IPS DF 6.9 (cell line): ENCODE measurements around the gene KIAA1217.
A peak's percentile ranks its signal among the peaks of the same experiment; 100 is the strongest.

Experiments
- DNase-seq: peaks from one replicate; pipeline ENCODE4 v3.0.0-alpha.2; 2013; ENCODE audit warnings: low read depth, low spot score
- H3K27ac ChIP-seq: one replicate; pipeline ENCODE4 v1.5.1; 2013; ENCODE audit warnings: low read length, control low read depth
- H3K27me3 ChIP-seq: 2 replicates; pipeline ENCODE4 v1.6.1; 2013; ENCODE audit warnings: mild to moderate bottlenecking, low read length; ENCODE audit not compliant: control insufficient read depth, insufficient read depth
- H3K36me3 ChIP-seq: 2 replicates; pipeline ENCODE4 v1.6.1; 2013; ENCODE audit warnings: low read length; ENCODE audit not compliant: control insufficient read depth, insufficient read depth
- H3K4me1 ChIP-seq: 2 replicates; pipeline ENCODE4 v1.6.1; 2013; ENCODE audit warnings: low read length; ENCODE audit not compliant: control insufficient read depth, insufficient read depth
- H3K4me3 ChIP-seq: 2 replicates; pipeline ENCODE4 v1.5.1; 2013; ENCODE audit warnings: mild to moderate bottlenecking, low read length
- H3K9me3 ChIP-seq: 2 replicates; pipeline ENCODE4 v1.6.1; 2013; ENCODE audit warnings: low read length, inconsistent platforms; ENCODE audit not compliant: control insufficient read depth, insufficient read depth
- WGBS: extraction: QIAGEN DNeasy Blood & Tissue Kit; methylation state at CpG from one replicate; pipeline ENCODE4 v1.1.7; 2013; ENCODE audit warnings: mixed read lengths, missing lambda C conversion rate; ENCODE audit not compliant: insufficient read length, insufficient coverage; 5-methylcytosine and 5-hydroxymethylcytosine counted together

KIAA1217 gene

GRCh38 chr10:24381235-24382010 is 172.5 kb downstream of the KIAA1217 start:
- no peaks in the 10 kb centered on the region for H3K27me3 ChIP-seq
- no peaks in the 10 kb centered on the region for H3K36me3 ChIP-seq
- no peak overlapping the region for H3K27ac ChIP-seq
- no peak overlapping the region for H3K4me3 ChIP-seq
- no peak for DNase-seq
- no peaks in the 10 kb centered on the region for H3K9me3 ChIP-seq
- no CpG with 5 or more reads among the region's 9 CpGs for WGBS
- no peaks in the 10 kb centered on the region; the same call in 1 of the 2 replicates for H3K4me1 ChIP-seq

DNA sequence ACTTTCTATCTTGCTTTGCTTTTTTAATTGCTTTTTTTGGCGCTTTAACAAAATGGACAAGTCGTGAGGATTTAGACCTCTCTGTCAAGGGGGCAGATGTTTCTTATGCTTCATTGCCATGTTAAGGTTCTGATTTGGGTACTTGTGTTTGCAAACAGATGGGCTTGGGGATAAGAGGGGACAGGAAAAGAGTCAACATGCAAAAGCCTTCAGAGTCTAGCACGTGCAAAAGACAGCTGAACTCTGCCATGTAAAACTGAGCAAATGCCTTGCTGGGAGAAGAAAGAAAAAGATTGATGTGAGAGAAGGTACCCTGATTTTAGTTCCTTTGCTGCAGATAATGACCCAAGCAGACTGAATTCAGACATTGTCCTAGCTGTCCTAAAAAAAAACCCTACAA is 173.1 kb downstream of the KIAA1217 start:
- no peaks in the 10 kb centered on the region for H3K36me3 ChIP-seq
- H3K27ac ChIP-seq = no peak overlapping the region

GRCh38 chr10:24382596-24382978 is 173.6 kb downstream of the KIAA1217 start:
- no peak for DNase-seq
- WGBS = no CpG with 5 or more reads among the region's 3 CpGs
- no peak overlapping the region for H3K27ac ChIP-seq
- no peaks in the 10 kb centered on the region for H3K36me3 ChIP-seq
- H3K9me3 ChIP-seq = no peaks in the 10 kb centered on the region
- no peaks in the 10 kb centered on the region; the same call in 1 of the 2 replicates for H3K4me1 ChIP-seq
- no peaks in the 10 kb centered on the region for H3K27me3 ChIP-seq
- no peak overlapping the region for H3K4me3 ChIP-seq

More for the DNA sequence above, 173.1 kb downstream of the KIAA1217 start:
- H3K9me3 ChIP-seq = no peaks in the 10 kb centered on the region
- no peak for DNase-seq
- H3K27me3 ChIP-seq = no peaks in the 10 kb centered on the region
- no peaks in the 10 kb centered on the region; the same call in 1 of the 2 replicates for H3K4me1 ChIP-seq
- H3K4me3 ChIP-seq = no peak overlapping the region
- no CpG with 5 or more reads among the region's 3 CpGs for WGBS

DNA sequence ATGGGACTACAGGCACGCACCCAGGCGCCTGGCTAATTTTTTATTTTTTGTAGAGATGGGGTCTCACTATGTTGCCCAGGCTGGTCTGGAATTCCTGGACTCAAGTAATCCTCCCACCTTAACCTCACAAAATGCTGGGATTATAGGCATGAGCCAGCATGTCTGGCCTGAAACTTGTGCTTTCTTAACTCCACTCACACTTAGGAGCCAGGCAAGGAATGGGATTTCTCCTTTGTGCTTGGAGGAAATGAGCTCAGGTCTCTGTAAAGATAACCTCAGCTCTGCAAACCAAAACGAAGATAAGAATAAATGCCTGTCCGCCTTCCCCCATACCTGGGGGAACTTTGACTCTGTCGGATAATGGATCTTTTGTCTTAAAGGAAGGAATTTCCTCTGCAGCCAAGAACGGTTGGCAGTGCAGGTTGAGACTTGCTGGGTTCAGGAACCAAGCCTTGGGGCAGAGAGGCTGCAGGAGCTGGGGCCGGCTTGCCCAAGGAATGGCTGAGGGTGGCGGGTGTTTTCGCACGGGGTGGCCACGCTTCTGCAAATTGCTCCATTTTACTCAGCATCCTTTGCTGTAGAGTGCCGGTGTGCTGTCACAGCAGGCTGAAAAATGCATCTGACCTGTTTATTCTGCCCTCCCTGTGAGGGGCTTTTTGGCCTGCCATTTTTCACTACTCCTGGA is 174.2 kb downstream of the KIAA1217 start:
- H3K4me3 ChIP-seq = no peak overlapping the region
- H3K27me3 ChIP-seq = no peaks in the 10 kb centered on the region
- H3K36me3 ChIP-seq = no peaks in the 10 kb centered on the region
- H3K27ac ChIP-seq = no peak overlapping the region
- H3K4me1 ChIP-seq = no peaks in the 10 kb centered on the region; the same call in 1 of the 2 replicates
- WGBS = no CpG with 5 or more reads among the region's 12 CpGs
- no peaks in the 10 kb centered on the region for H3K9me3 ChIP-seq
- DNase-seq = no peak

- H3K27ac ChIP-seq = no peak overlapping the region
- no peaks in the 10 kb centered on the region for H3K36me3 ChIP-seq
- DNase-seq = peak; percentile 55
- H3K27me3 ChIP-seq = no peaks in the 10 kb centered on the region
- H3K4me1 ChIP-seq = no peaks in the 10 kb centered on the region; the same call in 1 of the 2 replicates
- H3K4me3 ChIP-seq = no peak overlapping the region
- no CpG with 5 or more reads among the region's 10 CpGs for WGBS
- no peaks in the 10 kb centered on the region for H3K9me3 ChIP-seq
Observed at GRCh38 chr10:24383681-24384106, 174.8 kb downstream of the KIAA1217 start.

DNA sequence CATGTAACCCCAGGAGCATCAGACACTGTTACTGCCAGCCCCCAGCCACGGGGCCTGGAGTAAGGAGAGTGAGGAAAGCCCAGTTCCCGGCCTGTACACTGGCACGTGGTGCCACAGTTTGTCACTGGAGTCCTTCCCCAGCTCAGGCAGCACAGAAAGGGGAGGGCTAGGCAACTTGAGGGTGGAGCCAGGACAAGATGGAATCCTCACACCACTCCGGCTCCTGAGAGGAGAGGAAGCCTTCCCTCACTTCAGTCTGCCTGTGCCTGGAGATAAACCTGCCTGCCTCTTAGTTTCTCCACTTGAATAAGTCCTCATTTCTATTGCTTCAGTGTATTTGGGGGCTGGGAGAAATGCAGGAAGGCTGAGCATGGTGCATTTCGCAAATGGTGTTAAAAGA is 176.0 kb downstream of the KIAA1217 start:
- Histone ChIP-seq H3K4me1 (no peaks in the 10 kb centered on the region; the same call in 1 of the 2 replicates), H3K4me3 (no peak overlapping the region), H3K27me3 (no peaks in the 10 kb centered on the region), H3K36me3 (no peaks in the 10 kb centered on the region), H3K27ac (no peak overlapping the region), H3K9me3 (no peaks in the 10 kb centered on the region)
- DNase-seq = no peak
- WGBS = no CpG with 5 or more reads among the region's 5 CpGs

DNA sequence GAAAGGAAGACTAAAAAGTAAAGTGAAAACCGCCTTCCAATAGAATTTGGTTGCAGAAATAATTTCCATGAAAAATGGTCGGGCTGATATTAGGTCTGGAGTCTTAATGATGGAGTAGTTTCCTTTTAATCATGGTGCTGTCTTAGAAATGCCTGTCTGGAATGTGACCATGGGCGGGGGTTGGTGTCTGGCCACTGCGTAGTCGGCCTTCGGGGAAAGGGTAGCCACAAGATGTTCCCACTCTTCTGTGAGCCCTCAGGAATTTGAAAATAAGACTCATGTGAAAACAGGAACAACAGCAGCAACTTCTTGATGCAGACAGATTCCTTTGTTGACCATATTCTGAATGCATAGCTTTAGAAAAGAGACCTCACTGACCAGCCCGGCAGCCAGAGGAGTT is 176.8 kb downstream of the KIAA1217 start:
- no CpG with 5 or more reads among the region's 7 CpGs for WGBS
- no peak overlapping the region for H3K4me3 ChIP-seq

GRCh38 chr10:24390146-24390700 is 181.3 kb downstream of the KIAA1217 start:
- H3K36me3 ChIP-seq = no peaks in the 10 kb centered on the region
- no peak for DNase-seq
- H3K4me1 ChIP-seq = no peaks in the 10 kb centered on the region; the same call in 1 of the 2 replicates
- H3K9me3 ChIP-seq = no peaks in the 10 kb centered on the region
- no peak overlapping the region for H3K27ac ChIP-seq
- H3K4me3 ChIP-seq = no peak overlapping the region
- WGBS = no CpG with 5 or more reads among the region's 2 CpGs
- H3K27me3 ChIP-seq = no peaks in the 10 kb centered on the region

More for the DNA sequence above, 176.8 kb downstream of the KIAA1217 start:
- H3K36me3 ChIP-seq = no peaks in the 10 kb centered on the region
- H3K27me3 ChIP-seq = no peaks in the 10 kb centered on the region
- no peak overlapping the region for H3K27ac ChIP-seq
- no peak for DNase-seq
- H3K9me3 ChIP-seq = no peaks in the 10 kb centered on the region
- H3K4me1 ChIP-seq = no peaks in the 10 kb centered on the region; the same call in 1 of the 2 replicates

GRCh38 chr10:24390746-24391145 is 181.8 kb downstream of the KIAA1217 start:
- no CpG with 5 or more reads among the region's 1 CpG for WGBS
- Histone ChIP-seq H3K27me3 (no peaks in the 10 kb centered on the region), H3K9me3 (no peaks in the 10 kb centered on the region), H3K4me3 (no peak overlapping the region), H3K36me3 (no peaks in the 10 kb centered on the region), H3K4me1 (no peaks in the 10 kb centered on the region), H3K27ac (no peak overlapping the region)
- no peak for DNase-seq

GRCh38 chr10:24393201-24393600 is 184.3 kb downstream of the KIAA1217 start:
- DNase-seq = no peak
- no CpG with 5 or more reads among the region's 5 CpGs for WGBS
- Histone ChIP-seq H3K27me3 (no peaks in the 10 kb centered on the region), H3K4me1 (no peaks in the 10 kb centered on the region), H3K36me3 (no peaks in the 10 kb centered on the region), H3K9me3 (no peaks in the 10 kb centered on the region), H3K4me3 (no peak overlapping the region), H3K27ac (no peak overlapping the region)
